K562 (cell line): Measurements from ENCODE around the gene TUBB4B. TPM values are rescaled to one million over a fixed set of nuclear protein-coding genes. Genes with fewer than 3 reads are reported as not detected.
A peak's percentile ranks its signal among the peaks of the same experiment; 100 is the strongest.

Source experiments
- CCNT2 ChIP-seq: IDR thresholded peaks from 2 replicates; pipeline ENCODE4 v1.6.1; 2011; ENCODE audit warnings: borderline replicate concordance, low read depth, mild to moderate bottlenecking, moderate library complexity, mixed read lengths, low read length; ENCODE audit not compliant: insufficient read length; ENCODE audit errors: extremely low read depth
- CHD1 ChIP-seq: fragments of 200-600 bp; sonication (generic); IDR thresholded peaks from one replicate; pipeline ENCODE4 v1.6.1; 2012; ENCODE audit warnings: mild to moderate bottlenecking, moderate library complexity, low read length, inconsistent platforms
- DDX20 ChIP-seq: fragments of 450-650 bp; IDR thresholded peaks from 2 replicates; pipeline ENCODE4 v1.6.1; 2016; ENCODE audit warnings: missing genetic modification characterization, low read depth, mild to moderate bottlenecking, missing compliant biosample characterization, moderate library complexity
- ELF4 ChIP-seq: fragments of 450-650 bp; formaldehyde crosslinking; IDR thresholded peaks from 2 replicates; pipeline ENCODE4 v1.4.0; 2022; ENCODE audit warnings: missing genetic modification characterization
- FIP1L1 ChIP-seq: fragments of 200-400 bp; formaldehyde crosslinking; IDR thresholded peaks from 2 replicates; pipeline ENCODE4 v1.6.1; 2018; ENCODE audit warnings: mild to moderate bottlenecking, low read depth, low read length; ENCODE audit not compliant: poor library complexity, severe bottlenecking
- FOXA3 ChIP-seq, 2 experiments: fragments of 450-650 bp in 1 of 2; sonication (generic) in 1 of 2; formaldehyde crosslinking; IDR thresholded peaks in 1 of 2; conservative IDR thresholded peaks in 1 of 2; 2 replicates each; pipeline versions ENCODE4 v1.4.0 to v1.8.0; 2020 to 2022; ENCODE audit warnings: mild to moderate bottlenecking in 2 of 2, missing genetic modification reagents in 1 of 2
- JUN ChIP-seq, 2 experiments: sonication (generic) in 1 of 2; formaldehyde crosslinking in 1 of 2; IDR thresholded peaks; 2 replicates each; pipeline versions ENCODE4 v1.6.1 to v1.8.0; 2012 to 2022; ENCODE audit warnings: borderline replicate concordance in 2 of 2, mild to moderate bottlenecking in 2 of 2, improper control_type of control experiment in 1 of 2, low read depth in 1 of 2, low read length in 1 of 2, missing genetic modification reagents in 1 of 2
- KAT7 ChIP-seq: sonication (generic); formaldehyde crosslinking; IDR thresholded peaks from 2 replicates; pipeline ENCODE4 v1.8.0; 2022; ENCODE audit warnings: missing genetic modification reagents, mild to moderate bottlenecking, borderline replicate concordance
- PCBP1 ChIP-seq: fragments of 200-400 bp; formaldehyde crosslinking; IDR thresholded peaks from 2 replicates; pipeline ENCODE4 v1.6.1; 2018; ENCODE audit warnings: mild to moderate bottlenecking, low read depth, low read length; ENCODE audit not compliant: poor library complexity, severe bottlenecking
- PHB ChIP-seq: fragments of 250-450 bp; sonication (Bioruptor Pico); IDR thresholded peaks from 2 replicates; pipeline ENCODE4 v1.5.0; 2021
- POLR2A ChIP-seq: fragments of 450-650 bp; conservative IDR thresholded peaks from 2 replicates; pipeline ENCODE4 v1.6.1; 2016
- PRMT5 ChIP-seq: sonication (generic); formaldehyde crosslinking; IDR thresholded peaks from 2 replicates; pipeline ENCODE4 v1.5.0; 2020; ENCODE audit warnings: missing genetic modification reagents
- SAFB ChIP-seq: fragments of 200-400 bp; formaldehyde crosslinking; IDR thresholded peaks from 2 replicates; pipeline ENCODE4 v1.6.1; 2017; ENCODE audit warnings: low read depth, low read length, borderline replicate concordance
- SAP30 ChIP-seq: fragments of 200-600 bp; sonication (generic); IDR thresholded peaks from 2 replicates; pipeline ENCODE4 v1.6.1; 2012; ENCODE audit warnings: borderline replicate concordance, low read depth, mild to moderate bottlenecking, moderate library complexity, low read length, control low read depth, inconsistent platforms; ENCODE audit not compliant: insufficient read depth, poor library complexity, severe bottlenecking
- TAF7 ChIP-seq: fragments of 450-650 bp; IDR thresholded peaks from 2 replicates; pipeline ENCODE4 v1.6.1; 2016; ENCODE audit warnings: missing genetic modification characterization, missing compliant biosample characterization
- ZNF197 ChIP-seq: fragments of 200-800 bp; sonication (Bioruptor generic); IDR thresholded peaks from 2 replicates; pipeline ENCODE4 v1.6.1; 2016; ENCODE audit warnings: low read depth, missing genetic modification characterization, missing compliant biosample characterization
- ZNF354B ChIP-seq: fragments of 250-450 bp; sonication (Bioruptor Pico); IDR thresholded peaks from 2 replicates; pipeline ENCODE4 v1.4.0; 2020
- polyA plus RNA-seq, 8 experiments: library from polyadenylated mRNA; depleted of rRNA in 4 of 8; stranded (reverse) in 5 of 8; unstranded in 3 of 8; fragments of >200 nt; fragmentation: Nextera tagmentation in 2 of 8; fragmentation: Illumina TruSeq in 1 of 8; extraction: Ambion mirVana in 2 of 8; extraction: Trizol in 1 of 8; gene quantifications; 2 replicates each; pipeline versions ENCODE4 v1.2.1 to v1.2.3, GENCODE V29; 2011 to 2014; ENCODE audit warnings: inconsistent platforms in 1 of 8, missing spikeins in 1 of 8
- total RNA-seq, 7 experiments: library from RNA; depleted of rRNA in 6 of 7; stranded (reverse); fragments of >200 nt in 6 of 7; fragmentation: Illumina TruSeq in 2 of 7; extraction: Trizol in 2 of 7; gene quantifications; 2 replicates each; pipeline versions ENCODE4 v1.2.1 to v1.2.3, GENCODE V29; 2011 to 2021; ENCODE audit warnings: low replicate concordance in 1 of 7
- TF ChIP-seq, protein P1 (sequence below): sonication (generic); formaldehyde crosslinking; IDR thresholded peaks from 2 replicates; pipeline ENCODE4 v1.8.0; 2022; ENCODE audit warnings: missing genetic modification reagents, mild to moderate bottlenecking, moderate library complexity, borderline replicate concordance
- TF ChIP-seq, protein P2 (sequence below), 2 experiments: fragments of 450-650 bp; IDR thresholded peaks; 2 replicates each; pipeline ENCODE4 v1.6.1; 2016
- TF ChIP-seq, protein P3 (sequence below), 2 experiments: fragments of 200-800 bp in 1 of 2; sonication (Bioruptor generic) in 1 of 2; sonication (generic) in 1 of 2; formaldehyde crosslinking in 1 of 2; IDR thresholded peaks in 1 of 2; conservative IDR thresholded peaks in 1 of 2; 2 replicates each; pipeline versions ENCODE4 v1.5.0 to v1.6.1; 2016 to 2020; ENCODE audit warnings: missing compliant biosample characterization in 1 of 2, missing genetic modification characterization in 1 of 2, missing genetic modification reagents in 1 of 2
- TF ChIP-seq, protein P4 (sequence below): fragments of 450-650 bp; IDR thresholded peaks from 2 replicates; pipeline ENCODE4 v1.6.1; 2016; ENCODE audit warnings: low read depth, mild to moderate bottlenecking, moderate library complexity

Gene TUBB4B
- total and polyA plus RNA-seq, 9 of the 15 experiments (the other 6 are each of a cell fraction or from before 2014, with no cell fraction given) = 24.1 to 443 (median 268) TPM

DNA sequence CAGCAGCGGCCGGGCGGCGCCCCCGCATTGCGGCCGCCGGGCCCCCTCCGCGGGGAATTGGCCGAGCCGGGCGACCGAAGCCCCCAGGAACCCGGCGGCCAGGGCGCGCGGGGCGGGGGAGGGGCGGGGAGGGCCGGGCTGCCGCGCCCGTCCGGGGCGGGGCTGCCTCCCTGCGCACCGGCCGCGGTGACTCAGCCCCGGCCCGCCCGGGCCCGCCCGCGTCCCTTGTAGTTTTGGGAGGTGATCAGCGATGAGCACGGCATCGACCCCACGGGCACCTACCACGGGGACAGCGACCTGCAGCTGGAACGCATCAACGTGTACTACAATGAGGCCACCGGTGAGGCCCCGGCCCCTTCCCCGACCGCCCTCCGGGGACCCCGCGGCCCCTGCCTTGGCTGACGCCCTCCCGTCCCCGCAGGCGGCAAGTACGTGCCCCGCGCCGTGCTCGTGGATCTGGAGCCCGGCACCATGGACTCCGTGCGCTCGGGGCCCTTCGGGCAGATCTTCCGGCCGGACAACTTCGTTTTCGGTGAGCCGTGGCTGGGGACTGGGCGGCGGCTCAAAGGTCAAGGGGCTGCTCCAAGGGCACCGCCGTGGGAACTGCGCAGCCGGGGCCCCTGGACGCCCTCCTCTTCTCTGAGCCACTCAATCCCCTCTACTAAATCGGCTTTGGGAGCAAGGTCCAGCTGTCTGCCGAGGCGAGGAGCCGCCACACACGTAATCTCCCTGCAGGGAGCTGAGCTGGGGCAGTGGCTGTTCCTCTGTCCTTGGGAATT, 592 bp downstream of the TUBB4B start (continued):
- TF ChIP-seq SAP30 = peak; percentile 21
- peak; percentile 3 for TF ChIP-seq CCNT2
- TF ChIP-seq ELF4 = 0 out of 2 replicates have a peak, but pooled peaks have one; percentile 35
- TF ChIP-seq DDX20 (tag) = no peak
- TF ChIP-seq SAFB = peak; percentile 39; the same call in 1 of the 2 replicates
- TF ChIP-seq CHD1 = peak; percentile 19
- no peak for TF ChIP-seq ZNF354B
- no peak for TF ChIP-seq ZNF197 (CRISPR knock-in tag)
- peak; percentile 90 for TF ChIP-seq KAT7 (CRISPR knock-in tag)
- TF ChIP-seq PRMT5 (CRISPR knock-in tag) = 0 out of 2 replicates have a peak, but pooled peaks have one; percentile 24
- peak; percentile 16 for TF ChIP-seq FIP1L1
- TF ChIP-seq PHB (CRISPR knock-in tag) = no peak
- TF ChIP-seq JUN (IDR thresholded peaks at IDR 0.05; ENCODE audit: borderline replicate concordance, low read depth, low read length) = peak; percentile 39; the same call in 1 of the 2 replicates
- TF ChIP-seq JUN (CRISPR knock-in tag; IDR thresholded peaks at IDR 0.05; ENCODE audit: borderline replicate concordance) = 0 out of 2 replicates have a peak, but pooled peaks have one; percentile 66
- TF ChIP-seq, protein P1, sequence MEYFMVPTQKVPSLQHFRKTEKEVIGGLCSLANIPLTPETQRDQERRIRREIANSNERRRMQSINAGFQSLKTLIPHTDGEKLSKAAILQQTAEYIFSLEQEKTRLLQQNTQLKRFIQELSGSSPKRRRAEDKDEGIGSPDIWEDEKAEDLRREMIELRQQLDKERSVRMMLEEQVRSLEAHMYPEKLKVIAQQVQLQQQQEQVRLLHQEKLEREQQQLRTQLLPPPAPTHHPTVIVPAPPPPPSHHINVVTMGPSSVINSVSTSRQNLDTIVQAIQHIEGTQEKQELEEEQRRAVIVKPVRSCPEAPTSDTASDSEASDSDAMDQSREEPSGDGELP = peak; percentile 31; the same call in 1 of the 2 replicates
- TF ChIP-seq POLR2A = 0 out of 2 replicates have a peak, but pooled peaks have one; percentile 46
- TF ChIP-seq, protein P2, sequence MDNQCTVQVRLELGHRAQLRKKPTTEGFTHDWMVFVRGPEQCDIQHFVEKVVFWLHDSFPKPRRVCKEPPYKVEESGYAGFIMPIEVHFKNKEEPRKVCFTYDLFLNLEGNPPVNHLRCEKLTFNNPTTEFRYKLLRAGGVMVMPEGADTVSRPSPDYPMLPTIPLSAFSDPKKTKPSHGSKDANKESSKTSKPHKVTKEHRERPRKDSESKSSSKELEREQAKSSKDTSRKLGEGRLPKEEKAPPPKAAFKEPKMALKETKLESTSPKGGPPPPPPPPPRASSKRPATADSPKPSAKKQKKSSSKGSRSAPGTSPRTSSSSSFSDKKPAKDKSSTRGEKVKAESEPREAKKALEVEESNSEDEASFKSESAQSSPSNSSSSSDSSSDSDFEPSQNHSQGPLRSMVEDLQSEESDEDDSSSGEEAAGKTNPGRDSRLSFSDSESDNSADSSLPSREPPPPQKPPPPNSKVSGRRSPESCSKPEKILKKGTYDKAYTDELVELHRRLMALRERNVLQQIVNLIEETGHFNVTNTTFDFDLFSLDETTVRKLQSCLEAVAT (IDR thresholded peaks at IDR 0.05) = 0 out of 4 replicates have a peak, but pooled peaks of 1 of the 2 experiments have one; percentile 33
- TF ChIP-seq, protein P3, sequence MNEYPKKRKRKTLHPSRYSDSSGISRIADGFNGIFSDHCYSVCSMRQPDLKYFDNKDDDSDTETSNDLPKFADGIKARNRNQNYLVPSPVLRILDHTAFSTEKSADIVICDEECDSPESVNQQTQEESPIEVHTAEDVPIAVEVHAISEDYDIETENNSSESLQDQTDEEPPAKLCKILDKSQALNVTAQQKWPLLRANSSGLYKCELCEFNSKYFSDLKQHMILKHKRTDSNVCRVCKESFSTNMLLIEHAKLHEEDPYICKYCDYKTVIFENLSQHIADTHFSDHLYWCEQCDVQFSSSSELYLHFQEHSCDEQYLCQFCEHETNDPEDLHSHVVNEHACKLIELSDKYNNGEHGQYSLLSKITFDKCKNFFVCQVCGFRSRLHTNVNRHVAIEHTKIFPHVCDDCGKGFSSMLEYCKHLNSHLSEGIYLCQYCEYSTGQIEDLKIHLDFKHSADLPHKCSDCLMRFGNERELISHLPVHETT (CRISPR knock-in tag; conservative IDR thresholded peaks at IDR 0.05 in 1 of 2, IDR thresholded peaks at IDR 0.05 in 1 of 2) = peak in 1 of 2 experiments; percentile 86; a peak in 1 of 4 replicates
- no peak for TF ChIP-seq PCBP1
- TF ChIP-seq, protein P4, sequence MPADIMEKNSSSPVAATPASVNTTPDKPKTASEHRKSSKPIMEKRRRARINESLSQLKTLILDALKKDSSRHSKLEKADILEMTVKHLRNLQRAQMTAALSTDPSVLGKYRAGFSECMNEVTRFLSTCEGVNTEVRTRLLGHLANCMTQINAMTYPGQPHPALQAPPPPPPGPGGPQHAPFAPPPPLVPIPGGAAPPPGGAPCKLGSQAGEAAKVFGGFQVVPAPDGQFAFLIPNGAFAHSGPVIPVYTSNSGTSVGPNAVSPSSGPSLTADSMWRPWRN = no peak
- TF ChIP-seq TAF7 = no peak
- TF ChIP-seq FOXA3 (CRISPR knock-in tag; conservative IDR thresholded peaks at IDR 0.05 in 1 of 2, IDR thresholded peaks at IDR 0.05 in 1 of 2) = peak in 1 of 2 experiments; percentile 13; a peak in 1 of 4 replicates
